Dermis lymphatic vessel endothelial cell (primary cell): Measurements from ENCODE around the gene FAAP100. TPM values are rescaled to one million over a fixed set of nuclear protein-coding genes. Genes with fewer than 3 reads are reported as not detected.

Experiments used
- total RNA-seq: library from RNA; depleted of rRNA; stranded (reverse); fragments of >200 nt; gene quantifications from 2 replicates; pipeline ENCODE4 v1.2.1, GENCODE V29; 2014

FAAP100 gene
- total RNA-seq, result 10.5 and 13.8 TPM in 2 replicates

DNA sequence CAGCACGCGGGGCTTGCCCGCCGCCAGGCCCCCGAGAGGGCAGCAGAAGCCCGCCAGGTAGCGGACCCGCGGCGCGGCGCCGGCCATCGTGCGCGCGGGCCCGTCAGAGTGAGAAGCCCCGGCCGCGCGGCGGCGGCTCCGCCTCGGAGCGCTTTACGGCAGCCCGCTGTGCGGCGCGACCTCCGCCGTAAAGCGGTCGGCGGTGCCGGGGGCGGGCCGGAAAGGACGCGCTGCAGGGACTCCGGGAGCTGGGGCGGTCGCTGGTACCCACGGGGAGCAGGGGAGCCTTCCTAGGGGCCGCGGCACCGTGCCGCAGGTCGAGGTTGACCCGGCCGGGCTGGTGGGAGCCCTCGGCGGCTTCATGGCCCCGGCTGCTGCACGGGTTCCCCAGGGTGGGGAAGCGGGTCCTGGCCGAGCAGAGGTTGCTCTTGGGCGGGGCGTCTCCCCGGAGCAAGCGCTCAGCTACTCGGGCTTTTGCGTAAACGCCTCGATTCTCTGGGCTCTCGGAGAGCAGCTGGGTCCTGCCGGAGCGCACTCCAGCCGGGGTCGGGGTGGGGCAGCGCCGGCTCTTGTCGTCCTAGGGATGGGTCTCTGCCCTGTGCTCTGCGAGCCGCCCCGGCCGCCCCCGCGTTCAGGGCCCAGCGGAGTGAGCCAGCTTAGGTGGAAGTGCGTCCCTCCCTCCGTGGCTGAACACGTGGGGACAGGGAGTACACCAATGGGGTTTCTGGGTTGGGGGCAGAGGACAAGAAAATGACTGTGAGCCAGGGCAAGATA is at the start of gene FAAP100:
TSS of gene FAAP100 (minus strand) at position 110 of the 774 bp plus-strand sequence. CDS start at position 87, 23 bp downstream.

GRCh38 chr17:81527591-81528383 is 24.4 kb downstream of the FAAP100 start, which contains the start of gene FSCN2:
Gene FSCN2, plus strand, starts transcription at chr17:81528377. Its CDS starts 155 bp downstream, at chr17:81528532.

GRCh38 chr17:81512562-81513371 is 39.4 kb downstream of the FAAP100 start, which contains the start of gene ACTG1:
Gene ACTG1, minus strand, starts transcription at chr17:81512799. Its CDS starts 445 bp downstream, at chr17:81512354.

Other genes starting within 250 kb of the FAAP100 start
- gene BAHCC1, start 156.9 kb downstream of the FAAP100 start, total RNA-seq, result 2.3 and 2.7 TPM in 2 replicates
- 3,173 and 6,668 TPM in 2 replicates for gene ACTG1, start 39.6 kb downstream of the FAAP100 start, total RNA-seq
- gene FSCN2, start 24.0 kb downstream of the FAAP100 start, total RNA-seq, result 0.26 and 0.54 TPM in 2 replicates
- gene NPLOC4, start 84.8 kb upstream of the FAAP100 start, total RNA-seq, result 57.2 and 71.2 TPM in 2 replicates
- gene TSPAN10, start 84.8 kb upstream of the FAAP100 start, total RNA-seq, result 0.43 and 0.60 TPM in 2 replicates
- gene PDE6G, start 104.2 kb upstream of the FAAP100 start, total RNA-seq, result 1.2 and 4.3 TPM in 2 replicates
- gene OXLD1, start 114.3 kb upstream of the FAAP100 start, total RNA-seq, result 26.8 and 29.6 TPM in 2 replicates
- 5.5 and 7.5 TPM in 2 replicates for gene CCDC137, start 114.4 kb upstream of the FAAP100 start, total RNA-seq
- gene ARL16, start 131.4 kb upstream of the FAAP100 start, total RNA-seq, result 28.1 and 29.0 TPM in 2 replicates
- gene HGS, start 131.7 kb upstream of the FAAP100 start, total RNA-seq, result 35.8 and 39.4 TPM in 2 replicates
- gene MRPL12, start 151.0 kb upstream of the FAAP100 start, total RNA-seq, result 6.6 and 7.0 TPM in 2 replicates
- gene SLC25A10, start 159.9 kb upstream of the FAAP100 start, total RNA-seq, result 6.6 and 7.7 TPM in 2 replicates